ENCODE results near the gene C15orf62. TPM values are rescaled to one million over a fixed set of nuclear protein-coding genes. Genes with fewer than 3 reads are reported as not detected.

The C15orf62 gene
- total RNA-seq, 4 donors from 2014 or later, result 0.66 to 0.85 TPM; not detected in 2

- no peak for TF ChIP-seq CTCF (IDR thresholded peaks at IDR 0.05; ENCODE audit: low read depth)
Measured at GRCh38 chr15:40793216-40793989, 23.6 kb downstream of the C15orf62 start.

- no peak for TF ChIP-seq CTCF (IDR thresholded peaks at IDR 0.05; ENCODE audit: low read depth)
Measured at GRCh38 chr15:40796041-40796440, 26.3 kb downstream of the C15orf62 start.

- no peak for TF ChIP-seq CTCF (IDR thresholded peaks at IDR 0.05; ENCODE audit: low read depth)
Measured at GRCh38 chr15:40796512-40796911, 26.7 kb downstream of the C15orf62 start.

- no peak for TF ChIP-seq CTCF (IDR thresholded peaks at IDR 0.05; ENCODE audit: low read depth)
Measured at GRCh38 chr15:40799523-40799922, 29.7 kb downstream of the C15orf62 start.

GRCh38 chr15:40803076-40803475 is 33.3 kb downstream of the C15orf62 start:
- no peak for TF ChIP-seq CTCF (IDR thresholded peaks at IDR 0.05; ENCODE audit: low read depth)

- no peak for TF ChIP-seq CTCF (IDR thresholded peaks at IDR 0.05; ENCODE audit: low read depth)
Measured at GRCh38 chr15:40803688-40804087, 33.9 kb downstream of the C15orf62 start.

GRCh38 chr15:40806672-40807027 is 36.9 kb downstream of the C15orf62 start:
- no peak for TF ChIP-seq CTCF (IDR thresholded peaks at IDR 0.05; ENCODE audit: low read depth)

All from subcutaneous adipose tissue (tissue), 4 donors.